ENCODE data around the gene HPCAL1. TPM values are rescaled to one million over a fixed set of nuclear protein-coding genes. Genes with fewer than 3 reads are reported as not detected.
A peak's percentile ranks its signal among the peaks of the same experiment; 100 is the strongest.
"Not testable (repeated sequence)": the region's sequence is repeated elsewhere in the genome, so short reads cannot be mapped to it uniquely, and the experiment has no call there.

The HPCAL1 gene
- total RNA-seq, 2 donors from 2014 or later = 21.6 to 26.0 TPM

DNA sequence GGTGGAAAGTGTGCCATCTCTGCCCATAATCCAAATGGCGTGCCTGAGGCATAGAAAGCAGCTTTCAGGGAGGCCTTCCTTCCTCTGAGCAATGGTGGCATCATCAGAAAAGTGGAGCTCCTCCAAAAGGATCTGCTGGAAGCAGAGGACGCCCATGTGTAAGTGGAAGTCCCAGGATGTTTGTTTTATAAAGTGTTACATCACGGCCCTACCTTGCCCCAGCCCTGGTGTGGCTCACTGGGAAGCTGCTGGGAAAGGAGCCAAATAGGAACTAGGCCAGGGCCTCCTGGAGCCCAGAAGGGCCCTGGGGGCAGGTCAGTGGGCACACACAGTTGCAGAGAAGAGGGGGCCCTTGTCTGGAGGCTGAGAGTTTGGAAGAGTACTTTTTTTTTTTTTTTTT, 149.6 kb downstream of the HPCAL1 start:
- DNase-seq (ENCODE audit: low spot score) = no peak
- intact Hi-C loops (cut with DNase I) = no loop called here

DNA sequence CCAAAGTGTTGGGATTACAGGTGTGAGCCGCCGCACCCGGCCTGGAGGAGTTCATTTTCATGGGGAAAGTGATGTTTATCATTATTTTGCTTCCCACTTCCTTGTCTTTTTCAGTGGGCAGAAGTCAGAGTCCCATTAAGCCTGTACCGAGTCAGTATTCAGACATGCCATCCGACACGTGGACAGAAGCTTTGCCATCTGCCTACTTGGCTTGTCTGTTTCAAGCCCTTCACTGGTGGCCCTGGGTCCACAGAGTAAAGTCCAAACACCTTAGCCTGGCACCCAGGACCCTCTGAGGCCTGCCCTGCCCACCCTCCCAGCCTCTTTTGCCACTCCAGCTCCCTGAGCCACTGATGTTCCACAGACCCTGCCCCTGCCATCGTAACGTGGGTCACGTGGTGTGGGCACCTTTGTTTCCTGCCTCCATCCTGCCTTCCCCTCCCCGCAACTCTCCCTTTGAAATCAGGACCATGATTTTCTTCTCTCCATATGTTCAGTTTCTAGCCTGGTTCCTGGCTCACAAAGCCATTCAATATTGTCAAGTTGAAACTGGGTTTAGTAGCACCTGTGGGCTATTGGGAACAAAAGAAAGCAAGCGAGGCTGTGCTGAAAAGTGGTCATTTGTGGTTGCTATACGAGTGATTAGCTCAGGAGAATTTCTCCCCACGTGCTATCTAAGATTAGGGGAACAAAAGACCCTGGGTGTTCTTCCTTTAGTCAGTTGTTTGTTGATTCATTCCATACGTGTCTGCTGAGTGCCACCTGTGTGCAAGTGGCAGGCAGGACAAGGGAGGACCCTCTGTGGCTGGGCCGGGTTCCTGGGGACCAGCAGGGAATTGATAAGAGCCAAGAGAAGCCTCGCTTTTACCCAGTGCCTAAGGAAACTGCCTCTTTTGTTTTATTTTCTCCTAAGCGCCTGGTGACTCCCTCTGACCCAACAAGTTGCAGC, 150.5 kb downstream of the HPCAL1 start:
- intact Hi-C loops (cut with DNase I) = no loop called here

DNA sequence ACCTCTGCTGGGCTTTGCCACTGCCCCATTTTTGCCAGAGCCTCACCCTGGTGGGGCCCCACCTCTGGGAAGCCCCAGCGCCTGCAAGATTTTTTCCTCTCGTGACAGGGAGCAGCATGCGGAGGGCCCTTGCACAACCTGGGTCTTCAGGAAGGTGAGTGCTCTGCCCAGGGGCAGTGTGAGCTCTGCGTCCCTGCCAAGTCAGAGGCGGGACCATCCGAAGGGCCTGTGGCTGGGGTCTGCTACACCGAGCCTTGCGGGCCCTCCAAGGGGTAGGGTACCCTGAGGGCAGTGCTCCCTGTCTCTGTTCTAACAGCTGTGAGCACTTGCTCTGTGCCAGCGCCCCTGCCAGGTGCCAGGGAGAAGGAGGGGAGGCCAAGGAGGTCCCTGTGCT, 151.2 kb downstream of the HPCAL1 start:
- no peak for DNase-seq (ENCODE audit: low spot score)
- intact Hi-C loops (cut with DNase I) = no loop called here

More for the DNA sequence above, 150.5 kb downstream of the HPCAL1 start:
- no peak for DNase-seq (ENCODE audit: low spot score)

DNA sequence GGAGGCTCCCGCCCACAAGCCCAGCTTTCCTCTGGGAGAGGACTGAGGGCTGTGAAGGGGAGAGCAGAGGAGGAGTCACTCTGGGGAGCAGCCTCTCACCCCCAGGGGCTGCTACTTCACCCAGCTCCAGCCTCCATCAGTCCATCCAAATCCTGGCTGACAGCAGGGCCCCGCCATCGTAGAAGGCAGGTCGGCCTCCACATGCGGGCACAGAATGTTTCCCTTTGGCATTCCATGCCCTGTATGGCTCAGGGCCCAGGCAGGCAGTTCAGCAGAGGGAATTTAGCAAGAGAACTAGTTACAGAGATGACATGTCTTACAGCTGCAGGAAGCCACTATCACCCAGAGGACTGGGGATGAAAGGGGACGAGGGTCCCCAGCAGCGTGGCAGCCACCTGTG, 151.8 kb downstream of the HPCAL1 start:
- DNase-seq (ENCODE audit: low spot score) = no peak
- intact Hi-C loops (cut with DNase I) = no loop called here

DNA sequence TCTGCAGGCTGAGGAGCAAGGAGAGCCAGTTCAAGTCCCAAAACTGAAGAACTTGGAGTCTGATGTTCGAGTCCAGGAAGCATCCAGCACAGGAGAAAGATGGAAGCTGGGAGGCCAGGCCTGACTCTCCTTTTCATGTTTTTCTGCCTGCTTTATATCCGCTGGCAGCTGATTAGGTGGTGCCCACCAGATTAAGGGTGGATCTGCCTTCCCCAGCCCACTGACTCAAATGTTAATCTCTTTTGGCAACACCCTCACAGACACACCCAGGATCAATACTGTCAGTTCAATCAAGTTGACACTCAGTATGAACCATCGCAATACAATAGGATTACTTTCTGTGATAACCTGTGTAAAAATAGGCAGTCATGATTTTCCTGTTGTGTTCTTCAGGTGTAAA, 154.5 kb downstream of the HPCAL1 start:
- intact Hi-C loops (cut with DNase I) = not testable (repeated sequence)
- peak; percentile 25 for DNase-seq (ENCODE audit: low spot score)

DNA sequence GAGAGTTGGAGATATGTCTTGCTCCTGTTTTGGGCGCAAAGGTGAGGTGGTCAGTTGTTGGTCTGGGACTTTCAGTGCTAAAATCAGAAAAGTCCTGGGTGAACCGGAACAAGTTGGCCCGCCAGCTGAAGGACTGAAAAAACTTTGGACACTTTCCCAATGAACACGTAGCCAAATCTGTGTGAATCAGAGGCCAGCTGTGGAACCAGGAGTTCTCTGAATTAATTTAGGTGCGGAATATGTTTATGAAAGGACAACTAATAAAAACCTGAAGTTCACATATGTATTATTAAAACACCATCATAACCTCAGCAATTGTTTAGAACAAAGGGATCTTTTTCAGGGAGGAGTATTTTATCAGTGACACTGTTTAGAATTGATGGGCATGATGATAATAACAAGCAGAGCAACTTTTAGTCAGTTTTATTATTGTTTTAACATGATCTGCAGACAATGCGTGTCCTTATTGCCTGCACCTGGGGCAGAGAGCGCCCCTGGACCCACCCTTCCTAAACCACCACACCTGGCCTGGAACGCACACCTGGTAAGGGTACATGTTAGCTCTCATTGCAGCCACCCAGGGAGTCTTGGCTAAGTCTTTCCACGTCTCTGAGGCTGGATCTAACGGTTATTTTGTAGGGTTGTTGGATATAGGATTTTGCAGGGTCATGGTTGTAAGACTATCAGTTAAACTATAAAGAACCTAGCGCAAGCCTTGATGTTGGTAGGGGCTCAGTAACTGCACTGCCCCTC, 155.3 kb downstream of the HPCAL1 start:
- peak; percentile 20 for DNase-seq (ENCODE audit: low spot score)
- intact Hi-C loops (cut with DNase I) = no loop called here

DNA sequence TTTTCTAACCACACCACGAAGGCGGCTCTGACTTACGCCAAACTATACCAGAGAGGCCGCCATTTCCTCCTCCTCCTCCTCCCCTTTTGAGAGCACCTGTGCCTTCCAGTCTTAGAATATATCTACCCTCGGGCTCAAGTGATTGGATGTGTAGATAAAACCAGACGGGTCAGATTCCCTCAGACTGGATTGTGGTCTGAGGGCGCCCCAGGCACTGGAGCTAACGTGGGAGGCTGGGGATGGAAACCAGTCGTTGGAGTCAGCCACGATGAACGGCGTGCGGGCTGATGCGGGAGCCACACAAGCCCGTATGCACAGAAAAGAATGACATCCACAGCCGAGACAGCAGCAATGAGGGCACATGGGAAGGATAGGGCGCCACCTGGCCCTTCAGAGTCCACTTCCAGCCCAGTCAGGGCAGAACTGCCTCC, 157.7 kb downstream of the HPCAL1 start:
- DNase-seq (ENCODE audit: low spot score) = peak; percentile 45
- intact Hi-C loops (cut with DNase I) = no loop called here

DNA sequence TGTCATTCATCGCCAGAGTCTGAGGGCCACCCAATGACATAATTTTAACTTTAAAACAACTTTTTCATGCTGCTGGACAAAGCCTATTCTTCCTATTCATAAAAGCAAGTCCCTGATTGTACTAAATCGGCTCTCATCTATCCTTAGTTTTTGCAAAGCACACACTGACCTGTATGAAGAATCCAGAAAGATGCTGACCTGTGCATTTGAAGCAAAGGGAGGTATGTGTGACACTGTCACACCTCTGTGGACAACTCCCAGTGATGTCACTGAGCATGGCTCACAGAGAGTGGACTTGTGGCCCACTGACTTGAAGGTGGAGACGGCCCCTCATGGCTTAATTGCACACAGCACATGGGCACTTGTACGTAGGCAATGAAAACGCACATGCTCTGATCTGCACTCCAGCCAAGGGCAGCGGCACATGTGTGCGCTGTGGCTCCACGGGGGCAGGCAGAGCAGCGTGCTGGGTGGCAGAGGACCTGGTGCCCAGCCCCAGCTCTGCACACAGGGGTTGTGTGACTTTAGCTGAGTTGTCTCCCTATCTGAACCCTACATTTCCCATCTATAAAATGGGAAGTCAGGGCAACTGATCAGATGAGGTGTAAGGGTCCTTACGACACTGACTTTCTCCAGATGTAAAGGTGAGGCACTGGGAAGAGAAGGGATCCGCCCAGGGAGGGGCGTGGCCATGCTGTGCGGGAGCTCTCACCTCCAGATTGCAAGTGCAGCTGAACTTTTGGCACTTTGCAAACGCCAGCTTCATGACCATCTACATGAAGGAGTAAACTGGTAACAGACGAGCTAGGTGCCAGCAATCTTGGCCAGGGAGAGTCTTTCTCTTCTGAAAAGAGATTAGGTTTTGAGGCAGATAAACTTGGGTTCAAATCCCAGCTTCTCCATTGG, 159.7 kb downstream of the HPCAL1 start:
- intact Hi-C loops (cut with DNase I) = no loop called here
- peak; percentile 69 for DNase-seq (ENCODE audit: low spot score)

DNA sequence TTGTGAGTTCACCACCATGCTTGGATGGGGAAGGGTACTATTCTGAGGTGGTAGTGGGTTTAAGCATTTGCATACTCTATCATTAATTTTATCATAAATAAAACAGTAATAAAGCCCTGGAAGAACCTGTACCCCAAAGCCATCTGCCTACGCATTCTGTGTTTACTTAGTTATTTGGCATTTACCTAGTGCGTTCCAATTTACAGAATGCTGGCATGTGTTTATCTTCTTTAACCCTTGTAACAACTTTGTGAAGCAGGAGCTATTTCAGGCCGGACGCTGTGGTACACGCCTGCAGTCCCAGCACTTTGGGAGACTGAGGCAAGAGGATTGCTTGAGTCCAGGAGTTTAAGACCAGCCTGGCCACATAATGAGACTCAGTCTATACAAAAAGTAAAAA, 163.2 kb downstream of the HPCAL1 start:
- no peak for DNase-seq (ENCODE audit: low spot score)
- intact Hi-C loops (cut with DNase I) = no loop called here

DNA sequence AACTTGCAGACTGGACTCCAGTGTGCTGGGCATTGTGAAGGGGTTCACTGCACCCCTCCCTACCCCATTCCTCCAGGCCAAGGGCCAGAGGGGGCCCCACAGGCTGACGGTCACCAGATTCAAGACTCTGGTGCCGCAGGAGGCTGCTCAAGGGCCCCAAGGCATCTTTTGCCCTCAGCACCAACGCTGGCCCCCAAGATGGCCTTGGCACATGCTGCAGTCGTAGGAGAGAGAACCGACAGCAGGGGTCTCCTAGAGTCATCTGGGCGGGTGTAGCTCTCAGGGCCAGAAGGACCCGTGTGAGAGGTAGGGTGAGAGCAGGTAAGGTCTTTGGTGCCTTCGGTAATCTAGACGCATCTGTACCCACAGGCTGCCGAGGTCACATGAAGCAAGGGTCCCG, 164.1 kb downstream of the HPCAL1 start:
- intact Hi-C loops (cut with DNase I) = no loop called here
- DNase-seq (ENCODE audit: low spot score) = peak; percentile 63

DNA sequence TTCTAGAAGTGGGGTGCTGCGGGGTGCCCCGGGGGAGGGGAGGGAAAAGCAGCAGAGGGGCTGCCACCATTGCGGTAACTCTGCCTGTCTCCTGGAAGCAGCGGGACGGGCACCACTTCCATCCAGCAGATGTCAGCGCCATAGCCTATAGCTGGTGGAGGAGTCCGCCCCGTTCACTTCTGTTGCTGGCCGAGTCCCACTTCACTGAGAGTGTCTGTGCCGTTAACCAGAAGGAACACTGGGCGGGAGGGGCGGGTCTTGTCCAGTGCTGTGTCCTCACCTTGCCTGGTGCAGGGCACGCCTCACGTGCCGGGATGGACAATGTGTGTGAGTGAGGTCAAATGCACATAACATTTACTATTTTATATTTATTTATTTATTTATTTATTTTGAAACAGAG, 164.7 kb downstream of the HPCAL1 start:
- intact Hi-C loops (cut with DNase I) = no loop called here
- peak; percentile 35 for DNase-seq (ENCODE audit: low spot score)

DNA sequence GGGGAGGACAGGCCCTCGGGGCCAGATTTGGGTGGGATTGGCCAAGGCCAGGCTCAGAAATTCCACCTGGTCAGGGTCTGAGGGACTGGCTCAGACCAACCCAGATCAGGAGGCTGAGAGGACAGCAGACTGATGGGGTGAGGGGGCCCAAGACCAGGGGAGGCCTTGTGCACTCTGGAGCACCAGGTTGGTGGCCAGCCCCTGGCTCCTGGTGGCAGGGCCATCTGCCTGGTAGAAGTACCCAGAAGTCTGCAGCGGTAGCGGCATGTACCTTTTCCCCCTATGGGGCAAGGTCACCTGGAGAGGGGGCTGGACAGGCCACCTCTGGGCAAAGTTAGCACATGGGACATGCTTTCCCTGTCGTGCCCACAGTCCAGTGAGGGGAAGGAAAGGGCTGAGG, 166.6 kb downstream of the HPCAL1 start:
- peak; percentile 24 for DNase-seq (ENCODE audit: low spot score)
- intact Hi-C loops (cut with DNase I) = no loop called here

DNA sequence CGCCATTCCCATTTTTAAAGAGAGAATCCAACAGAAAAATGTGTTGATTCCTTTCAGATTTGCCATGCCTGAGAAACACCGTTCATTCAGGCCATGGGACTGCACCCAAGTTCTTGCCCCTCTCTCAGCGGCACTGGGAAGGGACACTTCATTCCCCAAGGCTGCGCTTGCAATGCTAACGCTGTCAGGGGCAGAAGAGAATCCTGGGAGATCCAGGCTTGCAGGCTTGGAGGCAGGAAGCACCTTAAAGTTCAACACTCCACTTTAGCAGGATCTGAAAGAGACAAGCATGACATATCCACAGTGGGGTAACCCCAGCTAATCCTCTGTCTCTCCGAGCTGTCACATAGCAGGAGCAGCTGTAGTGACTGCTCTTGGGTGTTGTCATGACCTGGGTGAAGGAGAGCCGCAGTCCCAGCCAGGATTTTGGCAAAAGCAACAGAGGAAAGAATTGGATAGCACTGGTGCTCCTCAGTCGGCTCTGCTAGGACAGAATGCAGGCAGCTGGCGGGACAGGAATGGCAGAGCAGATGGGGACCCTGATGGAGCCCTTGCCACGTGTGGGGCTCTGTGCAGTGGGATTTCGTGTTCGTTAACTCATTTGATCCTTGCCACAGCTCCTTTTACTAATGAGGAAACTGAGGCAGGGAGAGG, 167.4 kb downstream of the HPCAL1 start:
- peak; percentile 66 for DNase-seq (ENCODE audit: low spot score)
- intact Hi-C loops (cut with DNase I) = no loop called here

DNA sequence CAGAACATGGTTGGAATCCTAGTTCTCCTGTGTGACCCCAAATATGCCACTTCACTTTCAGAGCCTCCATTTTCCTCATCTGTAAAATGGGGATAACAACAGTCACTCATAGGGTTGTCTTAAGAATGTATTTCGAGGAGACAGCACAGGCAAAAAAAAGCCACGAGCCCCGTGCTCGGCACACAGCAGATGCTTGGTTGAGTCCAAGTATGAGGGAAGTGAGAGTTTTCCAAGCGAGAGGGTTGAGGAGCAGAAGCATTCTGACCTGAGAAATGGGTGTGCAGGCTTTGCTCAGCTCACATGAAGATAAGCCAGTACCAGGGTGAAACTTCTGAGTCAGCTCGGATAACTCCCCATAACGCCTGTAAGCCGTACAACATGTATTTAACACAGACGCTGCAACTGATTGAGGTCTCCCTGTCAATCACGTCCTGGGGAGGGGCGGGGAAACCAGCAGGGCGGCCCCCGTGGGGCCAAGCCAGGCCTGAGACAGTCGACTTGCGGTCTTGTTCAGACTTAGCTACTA, 168.4 kb downstream of the HPCAL1 start:
- intact Hi-C loops (cut with DNase I) = no loop called here

DNA sequence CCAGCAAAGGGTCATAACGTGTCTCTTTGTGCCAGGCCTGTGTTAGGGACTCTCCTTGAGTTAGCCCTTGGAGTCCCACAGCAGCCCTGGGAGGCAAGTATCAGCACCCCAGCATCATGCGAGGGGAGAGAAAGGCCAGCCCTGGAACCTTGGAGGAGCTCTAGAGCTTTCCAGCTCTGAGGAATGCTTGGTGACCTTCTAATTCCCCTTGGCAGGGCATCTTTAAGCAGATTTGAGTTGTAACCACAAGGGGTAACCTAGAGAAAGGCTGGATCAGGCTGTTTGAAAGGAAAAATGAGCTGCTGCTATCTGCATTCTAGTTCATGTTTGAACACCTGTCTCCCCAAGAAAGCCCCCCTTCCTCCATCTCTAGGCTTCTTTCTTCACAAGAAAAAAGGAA, 169.3 kb downstream of the HPCAL1 start:
- intact Hi-C loops (cut with DNase I) = no loop called here
- DNase-seq (ENCODE audit: low spot score) = peak; percentile 26

More for the DNA sequence above, 168.4 kb downstream of the HPCAL1 start:
- DNase-seq (ENCODE audit: low spot score) = peak; percentile 63

DNA sequence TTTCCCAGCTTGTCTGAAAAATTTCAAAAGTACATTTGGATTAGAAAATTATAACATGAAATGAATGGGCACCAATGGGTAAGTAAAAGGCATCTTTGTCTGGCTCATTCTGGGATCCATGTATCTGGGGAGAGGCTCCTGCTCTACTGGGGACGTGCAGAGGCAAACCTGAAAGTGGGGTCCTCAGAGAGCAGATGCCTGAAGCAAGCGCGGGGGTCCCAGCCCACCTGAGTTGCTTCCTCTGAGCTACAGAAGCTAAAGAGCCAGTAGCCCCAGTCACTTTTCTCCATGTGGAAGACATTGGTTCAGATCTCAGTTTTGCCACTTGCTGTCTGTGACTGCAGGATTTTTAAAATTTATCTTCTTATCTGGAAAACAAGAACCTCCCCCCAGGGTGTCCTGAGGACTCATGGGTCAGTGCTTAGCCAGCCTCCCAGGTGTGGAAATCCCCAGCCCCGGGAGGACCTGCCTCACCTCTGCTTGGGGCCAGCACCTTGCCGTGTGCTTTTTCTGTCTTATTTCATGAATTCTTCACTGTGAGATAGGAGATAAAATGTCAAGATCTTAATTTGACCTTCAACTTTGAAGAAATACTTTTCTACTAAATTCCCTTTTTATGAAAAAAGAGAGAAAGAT, 170.5 kb downstream of the HPCAL1 start:
- intact Hi-C loops (cut with DNase I) = no loop called here
- DNase-seq (ENCODE audit: low spot score) = peak; percentile 67

DNA sequence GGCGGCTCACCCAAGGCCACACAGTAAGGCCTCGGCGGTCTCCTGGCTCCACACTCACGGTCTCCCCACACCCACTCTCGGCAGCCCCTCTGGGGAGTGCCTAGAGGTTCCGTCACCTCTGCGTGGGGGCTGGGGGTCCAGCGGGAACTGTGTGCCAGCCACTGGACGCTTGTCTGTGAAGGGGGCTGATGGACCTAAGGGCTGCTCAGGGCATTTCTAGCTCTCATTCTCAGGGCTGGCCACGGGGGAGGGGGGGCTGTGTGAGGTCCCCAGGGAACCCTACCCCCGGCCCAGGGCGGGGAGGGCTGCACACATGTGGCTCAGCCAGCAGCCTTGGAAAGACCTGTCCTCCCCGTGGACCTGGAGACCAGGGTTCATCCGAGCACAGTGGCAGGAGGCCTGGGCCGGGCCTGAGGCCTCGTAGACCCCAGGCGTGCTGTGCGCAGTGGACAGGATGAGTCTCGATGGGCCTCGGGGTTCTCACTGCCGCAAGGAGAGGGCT, 172.6 kb downstream of the HPCAL1 start:
- peak; percentile 77 for DNase-seq (ENCODE audit: low spot score)
- intact Hi-C loops (cut with DNase I) = no loop called here

Measured in posterior vena cava (tissue), 2 donors.